NB4 (cell line): ENCODE data around the gene MKX.

Experiments
- POLR2A ChIP-seq: IDR thresholded peaks from 2 replicates; pipeline ENCODE4 v1.6.1; 2011; ENCODE audit warnings: mild to moderate bottlenecking; ENCODE audit not compliant: insufficient read length; ENCODE audit errors: extremely low read depth
- TF ChIP-seq, protein P1 (sequence below): IDR thresholded peaks from one replicate; pipeline ENCODE4 v1.5.1; 2012; ENCODE audit warnings: low read depth, low read length

DNA sequence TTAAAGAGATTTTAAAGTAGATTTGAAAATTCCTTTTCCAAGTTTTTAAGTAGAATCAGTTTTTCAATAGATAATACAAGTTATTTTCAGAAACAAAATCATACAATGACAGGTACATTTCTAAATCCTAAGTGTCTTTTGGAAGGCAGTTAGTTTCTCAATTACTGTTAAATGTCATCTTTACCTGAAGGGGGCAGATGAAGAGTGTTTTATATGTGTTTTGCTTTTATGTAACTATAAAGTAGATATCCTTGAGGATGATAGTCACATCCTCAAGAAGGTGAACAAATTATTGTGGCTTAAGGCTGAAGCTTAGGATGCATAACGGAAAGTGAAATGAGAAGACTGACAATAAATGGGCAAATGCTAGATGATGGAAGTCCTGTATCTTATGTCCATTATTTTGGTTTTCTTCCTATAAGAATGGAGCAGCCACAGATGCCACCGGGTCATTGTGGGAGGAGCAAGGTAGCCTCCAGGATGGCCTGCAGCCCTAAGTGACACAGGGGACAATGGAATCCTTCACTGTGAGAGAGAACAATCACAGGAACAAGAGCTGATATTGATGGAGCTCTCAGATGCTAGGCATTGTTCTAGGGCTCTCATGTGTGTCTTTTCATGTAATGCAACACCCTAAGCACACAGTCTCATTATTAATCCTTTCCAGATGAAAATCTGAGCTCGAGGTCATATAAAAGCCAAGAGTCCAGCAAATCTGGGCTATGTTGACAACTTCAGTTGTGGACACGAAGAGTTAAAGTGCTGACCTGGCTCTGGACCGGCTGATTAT lies 14.1 kb upstream of the MKX start:
- TF ChIP-seq, protein P1, sequence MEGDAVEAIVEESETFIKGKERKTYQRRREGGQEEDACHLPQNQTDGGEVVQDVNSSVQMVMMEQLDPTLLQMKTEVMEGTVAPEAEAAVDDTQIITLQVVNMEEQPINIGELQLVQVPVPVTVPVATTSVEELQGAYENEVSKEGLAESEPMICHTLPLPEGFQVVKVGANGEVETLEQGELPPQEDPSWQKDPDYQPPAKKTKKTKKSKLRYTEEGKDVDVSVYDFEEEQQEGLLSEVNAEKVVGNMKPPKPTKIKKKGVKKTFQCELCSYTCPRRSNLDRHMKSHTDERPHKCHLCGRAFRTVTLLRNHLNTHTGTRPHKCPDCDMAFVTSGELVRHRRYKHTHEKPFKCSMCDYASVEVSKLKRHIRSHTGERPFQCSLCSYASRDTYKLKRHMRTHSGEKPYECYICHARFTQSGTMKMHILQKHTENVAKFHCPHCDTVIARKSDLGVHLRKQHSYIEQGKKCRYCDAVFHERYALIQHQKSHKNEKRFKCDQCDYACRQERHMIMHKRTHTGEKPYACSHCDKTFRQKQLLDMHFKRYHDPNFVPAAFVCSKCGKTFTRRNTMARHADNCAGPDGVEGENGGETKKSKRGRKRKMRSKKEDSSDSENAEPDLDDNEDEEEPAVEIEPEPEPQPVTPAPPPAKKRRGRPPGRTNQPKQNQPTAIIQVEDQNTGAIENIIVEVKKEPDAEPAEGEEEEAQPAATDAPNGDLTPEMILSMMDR, result no peak
- no peak for TF ChIP-seq POLR2A
